ENCODE data around the gene GZMM.
A peak's percentile ranks its signal among the peaks of the same experiment; 100 is the strongest.

The GZMM gene

DNA sequence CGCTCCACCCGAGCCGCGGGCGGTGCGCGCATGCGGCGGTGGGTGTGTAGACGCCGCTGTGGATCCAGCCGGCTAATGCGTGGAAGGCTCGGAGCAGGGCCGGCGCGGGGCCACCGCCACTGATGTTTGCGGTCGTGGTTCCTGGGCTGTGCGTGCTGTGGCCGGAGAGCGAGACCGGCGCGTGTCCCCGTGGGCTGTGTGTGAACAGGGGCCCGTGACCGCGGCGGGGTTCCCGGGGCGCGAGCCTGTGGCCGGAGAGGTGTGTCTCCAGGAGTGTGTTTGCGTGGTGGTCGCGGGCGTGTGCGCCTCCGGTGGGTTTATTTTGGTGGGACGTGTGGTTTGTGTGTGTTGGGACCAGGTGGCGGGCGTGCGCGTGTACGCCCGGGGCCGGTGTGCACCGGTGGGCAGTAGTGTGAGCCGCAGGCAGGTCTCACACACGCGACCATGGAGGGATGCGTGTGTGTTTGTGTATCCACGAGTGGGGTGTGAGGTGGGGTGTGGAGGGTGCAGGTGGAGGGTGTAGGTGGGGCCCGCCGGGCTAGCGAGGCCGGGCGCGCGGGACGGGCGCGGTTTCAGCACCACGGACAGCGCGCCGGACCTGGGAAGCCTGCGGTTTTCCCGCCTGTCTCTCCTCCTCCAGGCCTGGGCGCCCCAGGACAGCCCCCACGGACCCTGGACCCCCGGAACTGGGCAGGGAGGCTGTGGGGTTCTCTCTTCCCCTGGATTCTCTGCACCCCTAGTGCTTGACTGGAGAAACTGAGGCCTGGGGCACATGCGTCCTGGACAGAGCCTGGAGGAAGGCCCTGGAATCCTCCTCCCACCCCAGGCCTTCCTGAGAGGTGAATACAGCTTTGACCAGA, 47.5 kb downstream of the GZMM start:
- ChIA-PET CTCF (no interaction called here), POLR2A (no interaction called here)
- Histone ChIP-seq H3K4me3 (ENCODE audit: low read depth, low read length) (no peak overlapping the region), H3K4me1 (ENCODE audit: control insufficient read depth, insufficient read depth, low read length) (peaks cover 7% of the 10 kb centered on the region; the same call in 1 of the 2 replicates), H3K27ac (ENCODE audit: extremely low read depth, low read depth, low read length) (no peak overlapping the region), H3K36me3 (ENCODE audit: control insufficient read depth in 2 of 2, insufficient read depth in 1 of 2, low read length in 2 of 2) (no peaks in the 10 kb centered on the region), H3K9me3 (ENCODE audit: control insufficient read depth, insufficient read depth, low read depth, low read length) (no peaks in the 10 kb centered on the region)
- TF ChIP-seq ZNF548 (tag by site-specific recombination; IDR thresholded peaks at IDR 0.05) = no peak
- no peak for TF ChIP-seq SP3 (tag by site-specific recombination; IDR thresholded peaks at IDR 0.05)
- no peak for TF ChIP-seq ZBTB44 (tag by site-specific recombination; IDR thresholded peaks at IDR 0.05)
- TF ChIP-seq, protein P1, sequence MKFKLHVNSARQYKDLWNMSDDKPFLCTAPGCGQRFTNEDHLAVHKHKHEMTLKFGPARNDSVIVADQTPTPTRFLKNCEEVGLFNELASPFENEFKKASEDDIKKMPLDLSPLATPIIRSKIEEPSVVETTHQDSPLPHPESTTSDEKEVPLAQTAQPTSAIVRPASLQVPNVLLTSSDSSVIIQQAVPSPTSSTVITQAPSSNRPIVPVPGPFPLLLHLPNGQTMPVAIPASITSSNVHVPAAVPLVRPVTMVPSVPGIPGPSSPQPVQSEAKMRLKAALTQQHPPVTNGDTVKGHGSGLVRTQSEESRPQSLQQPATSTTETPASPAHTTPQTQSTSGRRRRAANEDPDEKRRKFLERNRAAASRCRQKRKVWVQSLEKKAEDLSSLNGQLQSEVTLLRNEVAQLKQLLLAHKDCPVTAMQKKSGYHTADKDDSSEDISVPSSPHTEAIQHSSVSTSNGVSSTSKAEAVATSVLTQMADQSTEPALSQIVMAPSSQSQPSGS (tag by site-specific recombination; IDR thresholded peaks at IDR 0.05; ENCODE audit: low read depth) = no peak
- no peak for TF ChIP-seq ZNF48 (tag by site-specific recombination; IDR thresholded peaks at IDR 0.05)
- no peak for TF ChIP-seq ZBTB49 (tag by site-specific recombination; IDR thresholded peaks at IDR 0.05; ENCODE audit: low read depth)
- no peak for TF ChIP-seq ZNF114 (tag by site-specific recombination; IDR thresholded peaks at IDR 0.05)
- TF ChIP-seq ZNF76 (tag by site-specific recombination; IDR thresholded peaks at IDR 0.05; ENCODE audit: borderline replicate concordance, low read depth) = no peak
- TF ChIP-seq MZF1 (tag by site-specific recombination; IDR thresholded peaks at IDR 0.05; ENCODE audit: borderline replicate concordance) = no peak
- no peak for TF ChIP-seq ZFP3 (tag by site-specific recombination; IDR thresholded peaks at IDR 0.05; ENCODE audit: low read depth)
- TF ChIP-seq ZNF184 (tag by site-specific recombination; IDR thresholded peaks at IDR 0.05) = no peak
- TF ChIP-seq KLF1 (tag by site-specific recombination; IDR thresholded peaks at IDR 0.05) = peak; percentile 41; the same call in 1 of the 2 replicates
- no peak for TF ChIP-seq ZNF133 (tag by site-specific recombination; IDR thresholded peaks at IDR 0.05)
- no peak for TF ChIP-seq SP2 (tag by site-specific recombination; IDR thresholded peaks at IDR 0.05)
- no peak for TF ChIP-seq MYNN (tag by site-specific recombination; IDR thresholded peaks at IDR 0.05; ENCODE audit: borderline replicate concordance)
- TF ChIP-seq, protein P2, sequence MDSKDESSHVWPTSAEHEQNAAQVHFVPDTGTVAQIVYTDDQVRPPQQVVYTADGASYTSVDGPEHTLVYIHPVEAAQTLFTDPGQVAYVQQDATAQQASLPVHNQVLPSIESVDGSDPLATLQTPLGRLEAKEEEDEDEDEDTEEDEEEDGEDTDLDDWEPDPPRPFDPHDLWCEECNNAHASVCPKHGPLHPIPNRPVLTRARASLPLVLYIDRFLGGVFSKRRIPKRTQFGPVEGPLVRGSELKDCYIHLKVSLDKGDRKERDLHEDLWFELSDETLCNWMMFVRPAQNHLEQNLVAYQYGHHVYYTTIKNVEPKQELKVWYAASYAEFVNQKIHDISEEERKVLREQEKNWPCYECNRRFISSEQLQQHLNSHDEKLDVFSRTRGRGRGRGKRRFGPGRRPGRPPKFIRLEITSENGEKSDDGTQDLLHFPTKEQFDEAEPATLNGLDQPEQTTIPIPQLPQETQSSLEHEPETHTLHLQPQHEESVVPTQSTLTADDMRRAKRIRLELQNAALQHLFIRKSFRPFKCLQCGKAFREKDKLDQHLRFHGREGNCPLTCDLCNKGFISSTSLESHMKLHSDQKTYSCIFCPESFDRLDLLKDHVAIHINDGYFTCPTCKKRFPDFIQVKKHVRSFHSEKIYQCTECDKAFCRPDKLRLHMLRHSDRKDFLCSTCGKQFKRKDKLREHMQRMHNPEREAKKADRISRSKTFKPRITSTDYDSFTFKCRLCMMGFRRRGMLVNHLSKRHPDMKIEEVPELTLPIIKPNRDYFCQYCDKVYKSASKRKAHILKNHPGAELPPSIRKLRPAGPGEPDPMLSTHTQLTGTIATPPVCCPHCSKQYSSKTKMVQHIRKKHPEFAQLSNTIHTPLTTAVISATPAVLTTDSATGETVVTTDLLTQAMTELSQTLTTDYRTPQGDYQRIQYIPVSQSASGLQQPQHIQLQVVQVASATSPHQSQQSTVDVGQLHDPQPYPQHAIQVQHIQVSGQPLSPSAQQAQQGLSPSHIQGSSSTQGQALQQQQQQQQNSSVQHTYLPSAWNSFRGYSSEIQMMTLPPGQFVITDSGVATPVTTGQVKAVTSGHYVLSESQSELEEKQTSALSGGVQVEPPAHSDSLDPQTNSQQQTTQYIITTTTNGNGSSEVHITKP (tag by site-specific recombination; IDR thresholded peaks at IDR 0.05) = no peak
- no peak for TF ChIP-seq ZNF266 (tag by site-specific recombination; IDR thresholded peaks at IDR 0.05; ENCODE audit: low read depth)
- no peak for TF ChIP-seq ZNF280D (tag by site-specific recombination; IDR thresholded peaks at IDR 0.05)
- TF ChIP-seq ZNF416 (tag by site-specific recombination; IDR thresholded peaks at IDR 0.05) = no peak
- TF ChIP-seq KLF10 (tag by site-specific recombination; IDR thresholded peaks at IDR 0.05) = no peak
- TF ChIP-seq, protein P3, sequence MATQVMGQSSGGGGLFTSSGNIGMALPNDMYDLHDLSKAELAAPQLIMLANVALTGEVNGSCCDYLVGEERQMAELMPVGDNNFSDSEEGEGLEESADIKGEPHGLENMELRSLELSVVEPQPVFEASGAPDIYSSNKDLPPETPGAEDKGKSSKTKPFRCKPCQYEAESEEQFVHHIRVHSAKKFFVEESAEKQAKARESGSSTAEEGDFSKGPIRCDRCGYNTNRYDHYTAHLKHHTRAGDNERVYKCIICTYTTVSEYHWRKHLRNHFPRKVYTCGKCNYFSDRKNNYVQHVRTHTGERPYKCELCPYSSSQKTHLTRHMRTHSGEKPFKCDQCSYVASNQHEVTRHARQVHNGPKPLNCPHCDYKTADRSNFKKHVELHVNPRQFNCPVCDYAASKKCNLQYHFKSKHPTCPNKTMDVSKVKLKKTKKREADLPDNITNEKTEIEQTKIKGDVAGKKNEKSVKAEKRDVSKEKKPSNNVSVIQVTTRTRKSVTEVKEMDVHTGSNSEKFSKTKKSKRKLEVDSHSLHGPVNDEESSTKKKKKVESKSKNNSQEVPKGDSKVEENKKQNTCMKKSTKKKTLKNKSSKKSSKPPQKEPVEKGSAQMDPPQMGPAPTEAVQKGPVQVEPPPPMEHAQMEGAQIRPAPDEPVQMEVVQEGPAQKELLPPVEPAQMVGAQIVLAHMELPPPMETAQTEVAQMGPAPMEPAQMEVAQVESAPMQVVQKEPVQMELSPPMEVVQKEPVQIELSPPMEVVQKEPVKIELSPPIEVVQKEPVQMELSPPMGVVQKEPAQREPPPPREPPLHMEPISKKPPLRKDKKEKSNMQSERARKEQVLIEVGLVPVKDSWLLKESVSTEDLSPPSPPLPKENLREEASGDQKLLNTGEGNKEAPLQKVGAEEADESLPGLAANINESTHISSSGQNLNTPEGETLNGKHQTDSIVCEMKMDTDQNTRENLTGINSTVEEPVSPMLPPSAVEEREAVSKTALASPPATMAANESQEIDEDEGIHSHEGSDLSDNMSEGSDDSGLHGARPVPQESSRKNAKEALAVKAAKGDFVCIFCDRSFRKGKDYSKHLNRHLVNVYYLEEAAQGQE (tag by site-specific recombination; IDR thresholded peaks at IDR 0.05) = peak; percentile 97
